ENCODE data around the gene SCPEP1.

DNA sequence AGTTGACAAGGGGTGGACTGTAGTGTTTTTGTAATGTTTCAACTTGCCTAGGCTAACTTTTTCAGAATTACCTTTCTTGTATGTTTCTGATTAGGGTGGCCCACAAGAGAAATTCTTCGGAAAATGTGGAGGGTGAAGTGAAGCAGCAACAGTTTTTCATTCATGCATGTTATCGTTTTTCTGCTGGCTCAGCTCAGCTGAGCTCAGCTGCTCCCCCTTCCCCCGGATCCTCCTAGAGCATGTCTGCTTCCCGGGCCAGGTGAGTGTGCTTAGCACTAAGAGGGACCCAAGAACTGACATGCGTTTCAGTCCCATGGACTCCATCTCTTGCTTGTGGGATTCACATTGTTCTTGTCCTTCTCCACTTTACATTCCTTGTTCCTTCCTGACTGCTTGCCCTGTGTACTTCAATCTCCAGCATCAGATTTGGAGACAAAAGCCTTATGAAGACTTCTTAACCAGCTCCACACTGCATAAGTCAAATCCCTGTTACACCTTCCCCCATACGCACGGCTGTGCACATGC is 33.6 kb downstream of the SCPEP1 start:
- TF ChIP-seq, protein P1, sequence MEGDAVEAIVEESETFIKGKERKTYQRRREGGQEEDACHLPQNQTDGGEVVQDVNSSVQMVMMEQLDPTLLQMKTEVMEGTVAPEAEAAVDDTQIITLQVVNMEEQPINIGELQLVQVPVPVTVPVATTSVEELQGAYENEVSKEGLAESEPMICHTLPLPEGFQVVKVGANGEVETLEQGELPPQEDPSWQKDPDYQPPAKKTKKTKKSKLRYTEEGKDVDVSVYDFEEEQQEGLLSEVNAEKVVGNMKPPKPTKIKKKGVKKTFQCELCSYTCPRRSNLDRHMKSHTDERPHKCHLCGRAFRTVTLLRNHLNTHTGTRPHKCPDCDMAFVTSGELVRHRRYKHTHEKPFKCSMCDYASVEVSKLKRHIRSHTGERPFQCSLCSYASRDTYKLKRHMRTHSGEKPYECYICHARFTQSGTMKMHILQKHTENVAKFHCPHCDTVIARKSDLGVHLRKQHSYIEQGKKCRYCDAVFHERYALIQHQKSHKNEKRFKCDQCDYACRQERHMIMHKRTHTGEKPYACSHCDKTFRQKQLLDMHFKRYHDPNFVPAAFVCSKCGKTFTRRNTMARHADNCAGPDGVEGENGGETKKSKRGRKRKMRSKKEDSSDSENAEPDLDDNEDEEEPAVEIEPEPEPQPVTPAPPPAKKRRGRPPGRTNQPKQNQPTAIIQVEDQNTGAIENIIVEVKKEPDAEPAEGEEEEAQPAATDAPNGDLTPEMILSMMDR (IDR thresholded peaks at IDR 0.05) = no peak
- no peak for TF ChIP-seq ZFX (IDR thresholded peaks at IDR 0.05; ENCODE audit: borderline replicate concordance)

Data from 22Rv1 (cell line).